NCI-H1436 treated with DMSO at 0.1 percent for 48 hours (cell line): Measurements from ENCODE around the gene RBP5.

Experiments used
- DNase-seq: peaks from one replicate; lab custom pipeline; 2025; lab: John Stamatoyannopoulos, UW

The RBP5 gene

GRCh38 chr12:7145671-7146070 is 17.0 kb upstream of the RBP5 start:
- DNase-seq, result no peak

- DNase-seq, result no peak
Observed at GRCh38 chr12:7144414-7145120, 15.9 kb upstream of the RBP5 start.

GRCh38 chr12:7143564-7143963 is 14.9 kb upstream of the RBP5 start:
- no peak for DNase-seq

GRCh38 chr12:7142809-7143465 is 14.2 kb upstream of the RBP5 start:
- no peak for DNase-seq

- DNase-seq, result no peak
Observed at GRCh38 chr12:7142056-7142644, 13.5 kb upstream of the RBP5 start.

DNA sequence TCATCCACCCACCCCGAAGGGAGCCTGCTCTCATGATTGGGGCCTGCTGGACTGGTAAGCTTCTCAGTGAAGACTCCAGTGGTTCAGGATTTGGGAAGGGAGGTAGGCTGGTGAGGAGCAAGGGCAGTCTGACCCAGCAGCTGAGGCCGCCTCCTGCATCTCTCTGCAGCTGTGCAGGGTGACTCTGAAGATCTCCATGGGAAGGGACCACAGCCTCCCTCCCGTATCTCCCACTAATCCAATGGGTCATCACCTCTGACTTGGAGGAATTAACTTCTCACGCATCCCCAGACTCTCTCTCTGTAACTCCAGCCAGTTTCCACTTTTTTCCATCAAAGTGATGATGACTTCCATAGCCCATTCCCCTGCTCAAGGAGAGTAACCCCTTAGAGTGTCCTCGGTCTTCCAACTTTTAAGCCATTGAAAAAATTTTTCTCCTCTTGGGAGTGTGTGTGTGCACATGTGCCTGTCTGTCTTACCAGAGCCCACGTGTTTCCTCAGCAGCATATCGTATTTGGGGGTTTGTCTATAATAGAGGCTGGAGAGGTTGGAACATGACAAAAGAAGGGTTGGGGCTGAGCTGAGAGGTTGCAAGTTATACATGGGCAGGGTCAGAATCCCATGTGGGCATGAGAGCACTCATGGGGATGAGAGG is 12.8 kb upstream of the RBP5 start:
- DNase-seq, result no peak

GRCh38 chr12:7139200-7139599 is 10.5 kb upstream of the RBP5 start:
- DNase-seq, result no peak

- DNase-seq, result no peak
Observed at GRCh38 chr12:7137908-7138307, 9.2 kb upstream of the RBP5 start.

GRCh38 chr12:7136676-7137075 is 8.0 kb upstream of the RBP5 start:
- DNase-seq, result no peak

- no peak for DNase-seq
Observed at GRCh38 chr12:7136071-7136470, 7.4 kb upstream of the RBP5 start.

DNA sequence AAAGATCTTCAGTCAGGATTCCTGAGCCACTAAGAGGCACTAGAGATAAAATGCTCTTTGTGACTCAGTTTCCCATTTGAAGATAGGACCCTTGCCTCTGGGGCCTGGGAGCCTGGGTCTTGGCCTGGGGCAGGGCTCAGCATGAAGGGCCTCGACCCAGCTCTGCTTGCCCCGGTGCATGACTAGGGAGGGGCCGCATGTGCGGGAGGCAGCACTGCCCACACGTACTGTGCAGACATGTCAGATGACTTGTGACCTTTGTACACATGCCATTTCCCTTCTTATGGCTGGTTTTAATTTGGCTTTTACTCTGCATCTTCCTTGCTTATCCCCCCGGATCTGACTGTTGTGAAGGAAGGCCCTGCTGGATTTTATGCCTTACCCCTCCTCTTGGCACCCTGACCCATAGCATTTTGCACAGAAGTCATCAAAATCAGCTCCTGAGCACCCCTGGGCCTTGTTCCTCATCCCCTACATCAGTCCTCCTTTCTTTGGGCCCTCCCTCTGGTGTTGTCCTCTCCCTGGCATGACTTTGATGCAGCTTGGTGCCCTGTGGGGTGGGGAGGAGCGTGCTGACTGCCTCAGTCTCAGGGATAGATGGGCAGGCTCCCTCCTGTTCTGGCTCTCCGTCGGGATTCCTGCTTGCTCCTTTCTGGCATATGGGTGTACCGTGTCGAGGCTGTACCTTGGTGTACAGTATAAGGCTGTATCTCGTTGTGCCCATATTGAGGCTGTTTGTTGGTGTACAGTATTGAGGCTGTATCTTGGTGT is 5.9 kb upstream of the RBP5 start:
- no peak for DNase-seq

- DNase-seq, result no peak
Observed at GRCh38 chr12:7131502-7131866, 2.8 kb upstream of the RBP5 start.

DNA sequence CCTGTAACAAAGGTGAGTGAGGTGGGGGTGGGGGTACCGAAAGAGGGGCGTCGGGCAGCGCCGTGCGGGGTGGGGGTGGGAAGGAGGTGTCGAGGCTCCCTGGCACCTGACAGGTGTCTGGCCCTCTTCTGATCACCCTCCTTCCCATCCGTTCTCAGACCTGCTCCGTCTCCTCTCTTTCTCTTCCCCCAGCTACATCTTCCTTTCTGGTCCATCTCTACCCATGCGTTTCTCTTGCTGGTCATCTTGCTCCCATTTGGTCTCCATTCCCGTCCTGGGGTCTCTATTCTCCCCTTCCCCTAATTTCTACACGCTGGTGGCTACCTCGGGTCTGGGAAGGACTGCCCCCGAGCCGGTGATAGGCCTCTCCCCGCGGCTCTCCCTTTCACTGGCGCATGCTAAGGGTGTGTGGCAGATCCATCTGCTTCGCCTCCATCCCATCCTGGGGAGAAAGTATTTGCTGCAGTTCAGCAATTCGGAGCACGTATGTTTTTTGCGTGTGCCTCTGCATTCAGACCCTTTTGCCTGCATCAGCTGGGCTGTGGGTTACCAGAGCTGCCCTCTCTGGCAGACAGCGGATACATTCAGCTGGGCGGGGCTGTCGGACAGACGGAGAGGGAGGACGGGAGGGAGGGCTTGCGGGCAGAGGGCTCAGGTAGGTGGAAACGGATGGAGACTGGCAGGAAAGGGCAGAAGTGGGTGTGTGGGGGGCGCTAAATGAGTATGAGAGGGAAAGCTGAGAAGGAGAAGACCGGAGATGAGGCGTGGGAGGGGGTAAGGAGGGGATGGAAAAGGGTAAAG is 2.2 kb upstream of the RBP5 start:
- DNase-seq, result no peak

GRCh38 chr12:7129872-7130691 is 1.4 kb upstream of the RBP5 start, which contains the start of gene CLSTN3:
Gene CLSTN3 (plus strand): TSS chr12:7130371. CDS start chr12:7130649, 278 bp downstream.
- DNase-seq, result no peak

DNA sequence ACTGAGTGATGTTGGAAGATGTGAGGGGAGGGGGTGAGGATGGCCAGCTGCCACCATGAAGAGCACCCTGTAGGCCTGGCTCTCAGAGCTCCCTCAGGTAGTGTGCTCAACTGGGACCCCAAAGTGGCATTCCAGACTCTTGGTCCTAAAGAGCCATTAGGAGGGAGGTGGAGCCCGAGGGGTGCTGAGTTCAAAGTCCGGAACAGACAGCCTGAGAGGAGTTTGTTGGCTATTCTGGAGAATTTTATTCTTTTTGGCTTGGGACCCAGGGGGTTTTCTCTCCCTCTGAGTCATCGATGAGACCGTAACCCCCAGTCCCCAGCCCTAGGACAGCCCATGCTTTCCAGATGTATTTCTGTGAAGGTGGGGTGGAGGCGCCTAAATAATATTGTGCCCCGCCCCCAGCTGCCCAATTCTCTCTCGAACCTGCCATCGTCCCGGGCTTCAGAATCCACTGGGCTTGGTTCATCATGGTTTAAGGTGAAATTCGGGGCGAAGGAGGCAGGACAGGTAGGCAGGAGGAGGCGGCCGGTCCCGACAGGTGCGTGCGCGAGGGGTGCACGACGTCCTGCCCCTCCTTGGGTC is 690 bp upstream of the RBP5 start:
- no peak for DNase-seq

DNA sequence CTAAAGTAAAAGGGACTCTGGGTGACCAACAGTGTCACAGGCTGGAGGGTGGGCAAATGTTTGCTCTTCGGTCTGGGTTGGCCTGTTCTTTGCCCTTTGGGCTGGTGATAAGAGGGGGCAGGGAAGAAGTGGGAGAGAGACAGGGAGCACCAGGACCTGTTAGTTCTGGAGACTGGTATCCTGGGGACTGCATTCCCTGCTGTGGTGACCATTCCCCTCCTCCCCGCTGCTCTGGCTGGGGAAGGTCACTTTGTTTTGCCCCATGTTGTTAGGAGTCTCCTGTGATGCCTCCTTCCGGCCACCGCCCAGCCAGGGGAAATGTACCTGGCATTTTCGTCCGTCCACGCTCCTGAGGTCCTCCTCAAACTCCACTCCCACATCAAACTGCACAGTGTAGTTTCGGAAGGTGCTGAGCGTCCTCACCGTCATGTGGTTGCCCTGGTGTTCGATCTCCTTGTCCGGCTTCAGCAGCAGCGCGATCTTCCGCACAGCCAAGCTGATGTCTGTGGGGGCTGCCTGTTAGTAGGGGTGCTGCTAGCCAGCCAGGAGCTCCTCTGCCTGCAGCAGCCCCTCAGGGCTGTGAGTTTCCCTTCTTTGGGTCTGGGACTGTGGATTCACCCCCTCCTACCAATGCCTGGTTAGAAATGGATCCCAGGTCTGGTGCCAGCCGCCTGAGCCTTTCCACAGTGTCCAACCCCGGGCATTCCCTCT is 618 bp downstream of the RBP5 start:
- no peak for DNase-seq

GRCh38 chr12:7125632-7126227 is 3.0 kb downstream of the RBP5 start:
- no peak for DNase-seq

DNA sequence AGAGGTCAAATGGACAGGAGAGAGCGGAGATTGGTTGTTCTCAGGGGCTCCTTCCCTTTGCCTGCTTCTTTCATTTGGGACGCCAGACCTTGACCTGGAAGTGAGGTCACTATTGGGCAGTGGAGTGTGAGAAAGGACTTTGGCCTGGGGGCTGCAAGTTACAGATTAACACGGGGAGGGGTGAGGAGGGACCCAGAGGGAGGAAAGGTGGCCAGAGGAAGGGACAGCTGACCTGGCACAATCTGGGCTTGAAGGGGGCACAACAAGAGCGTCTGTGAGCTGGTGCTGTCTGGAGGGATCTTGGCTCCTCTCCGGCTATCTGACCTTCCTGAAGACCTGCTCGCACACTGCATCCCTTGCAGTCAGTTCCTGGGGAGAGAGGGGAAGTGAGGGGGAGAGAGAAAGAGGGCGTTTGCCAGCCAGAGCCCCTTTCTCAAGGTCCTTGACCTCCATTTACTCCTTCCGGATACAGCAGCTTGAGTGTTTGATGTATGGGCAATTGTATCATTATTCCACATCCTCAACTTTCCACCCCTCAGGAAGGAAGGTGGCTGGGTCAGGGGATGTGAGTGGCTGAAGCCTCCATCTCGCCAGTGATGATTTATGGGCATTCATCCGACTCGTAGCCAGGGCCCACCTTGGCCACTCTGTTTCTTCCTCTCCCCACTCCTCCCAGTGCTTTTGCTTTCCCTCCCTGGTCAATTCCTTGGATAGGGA is 4.7 kb downstream of the RBP5 start:
- DNase-seq, result no peak
